ENCODE measurements around the gene ATP6V1A.
A peak's percentile ranks its signal among the peaks of the same experiment; 100 is the strongest.

The ATP6V1A gene

DNA sequence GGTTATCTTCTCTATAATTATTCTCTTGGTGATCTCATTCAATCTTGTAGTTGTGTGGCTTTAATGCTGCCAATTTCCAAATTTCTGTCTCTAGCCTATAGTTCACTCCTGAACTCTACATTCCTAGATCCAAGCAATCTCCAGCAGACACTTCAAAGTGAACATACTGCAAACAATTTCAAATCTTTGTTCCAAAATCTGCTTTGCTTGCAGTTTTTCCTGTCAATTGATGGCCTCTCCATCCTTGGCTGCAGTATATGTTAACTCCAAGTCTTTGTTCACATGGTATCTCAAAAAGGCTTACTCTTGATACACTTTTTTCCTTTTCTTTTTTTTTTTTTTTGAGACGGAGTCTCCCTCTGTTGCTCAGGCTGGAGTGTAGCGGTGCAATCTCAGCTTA lies 18.2 kb upstream of the ATP6V1A start:
- Histone ChIP-seq H3K27me3 (ENCODE audit: insufficient read depth, low read length) (no peaks in the 10 kb centered on the region), H3K9ac (ENCODE audit: low read depth, low read length) (no peak overlapping the region), H3K4me3 (ENCODE audit: low read length) (no peak overlapping the region), H3K4me1 (ENCODE audit: insufficient read depth, low read length) (peaks cover 7% of the 10 kb centered on the region), H3K27ac (ENCODE audit: low read length) (no peak overlapping the region), H3K36me3 (ENCODE audit: insufficient read depth, low read depth, low read length) (peaks cover 33% of the 10 kb centered on the region), H3K9me3 (ENCODE audit: insufficient read depth, low read depth, low read length) (no peaks in the 10 kb centered on the region)

DNA sequence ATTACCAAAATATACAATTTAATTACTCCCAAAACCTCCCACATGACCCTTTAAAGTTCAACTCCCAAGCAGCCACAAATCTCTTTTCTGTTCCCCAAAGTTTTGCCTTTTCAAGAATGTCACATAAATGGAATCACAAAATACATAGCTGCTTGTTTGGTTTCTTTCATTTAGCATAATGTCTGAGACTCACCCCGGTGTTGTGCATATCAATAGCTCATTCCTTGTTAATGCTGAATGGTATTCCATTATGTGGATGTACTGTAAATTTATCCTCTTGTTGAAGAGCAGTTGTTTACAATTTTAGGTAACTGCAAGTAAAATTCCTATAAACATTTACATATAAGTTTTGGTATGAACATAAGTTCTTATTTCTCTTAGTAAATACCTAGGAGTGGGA lies 16.3 kb upstream of the ATP6V1A start:
- Histone ChIP-seq H3K27me3 (ENCODE audit: insufficient read depth, low read length) (no peaks in the 10 kb centered on the region), H3K9me3 (ENCODE audit: insufficient read depth, low read depth, low read length) (no peaks in the 10 kb centered on the region), H3K4me3 (ENCODE audit: low read length) (no peak overlapping the region), H3K9ac (ENCODE audit: low read depth, low read length) (no peak overlapping the region), H3K4me1 (ENCODE audit: insufficient read depth, low read length) (peaks cover 7% of the 10 kb centered on the region), H3K27ac (ENCODE audit: low read length) (no peak overlapping the region), H3K36me3 (ENCODE audit: insufficient read depth, low read depth, low read length) (peaks cover 18% of the 10 kb centered on the region)

DNA sequence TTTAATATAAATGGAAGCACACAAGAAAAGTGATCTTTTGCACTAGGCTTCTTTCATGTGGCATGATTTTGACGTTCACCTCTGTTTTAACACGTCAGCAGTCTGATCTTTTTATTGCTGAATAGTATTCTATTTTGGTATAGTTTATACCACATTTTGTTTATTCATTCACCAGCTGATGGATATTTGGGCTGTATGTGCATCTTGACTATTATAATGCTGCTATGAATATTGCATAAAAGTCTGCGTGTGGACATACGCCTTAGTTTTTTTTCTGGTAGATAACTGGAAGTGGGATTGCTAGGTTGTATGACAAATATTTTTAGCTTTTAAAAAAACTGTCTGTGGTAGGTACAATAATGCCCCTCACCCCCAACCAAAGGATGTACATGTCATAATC lies 15.1 kb upstream of the ATP6V1A start:
- peaks cover 11% of the 10 kb centered on the region for H3K4me1 ChIP-seq (ENCODE audit: insufficient read depth, low read length)
- no peaks in the 10 kb centered on the region for H3K9me3 ChIP-seq (ENCODE audit: insufficient read depth, low read depth, low read length)
- peaks cover 18% of the 10 kb centered on the region for H3K36me3 ChIP-seq (ENCODE audit: insufficient read depth, low read depth, low read length)
- no peak overlapping the region for H3K4me3 ChIP-seq (ENCODE audit: low read length)
- no peak overlapping the region for H3K9ac ChIP-seq (ENCODE audit: low read depth, low read length)
- H3K27me3 ChIP-seq (ENCODE audit: insufficient read depth, low read length), result no peaks in the 10 kb centered on the region
- no peak overlapping the region for H3K27ac ChIP-seq (ENCODE audit: low read length)

DNA sequence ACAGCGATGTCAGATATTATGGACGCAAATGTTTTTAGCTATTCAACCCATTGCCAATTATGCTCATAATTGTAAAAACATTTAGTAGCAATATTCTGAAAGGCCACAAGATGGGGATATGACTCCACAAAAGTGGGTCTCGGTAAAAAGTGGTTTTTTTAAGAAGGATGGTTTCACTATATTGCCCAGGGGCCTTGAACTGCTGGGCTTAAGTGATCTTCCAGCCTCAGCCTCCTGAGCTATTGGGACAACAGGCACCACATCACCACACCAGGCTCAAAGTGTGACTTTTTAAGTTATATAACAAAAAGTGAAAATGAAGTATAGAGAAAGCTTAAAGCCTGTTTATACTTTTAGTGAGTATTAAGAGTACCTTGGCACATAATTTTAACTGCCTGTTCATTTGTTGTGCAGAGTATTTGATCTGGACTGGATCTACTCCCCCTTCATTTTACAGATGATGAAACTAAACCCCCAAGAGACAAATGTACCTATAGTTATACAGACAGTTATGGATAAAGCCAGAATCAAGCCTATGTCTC lies 10.2 kb upstream of the ATP6V1A start:
- peaks cover 11% of the 10 kb centered on the region for H3K36me3 ChIP-seq (ENCODE audit: insufficient read depth, low read depth, low read length)
- no peak overlapping the region for H3K27ac ChIP-seq (ENCODE audit: low read length)
- no peaks in the 10 kb centered on the region for H3K27me3 ChIP-seq (ENCODE audit: insufficient read depth, low read length)
- no peaks in the 10 kb centered on the region for H3K9me3 ChIP-seq (ENCODE audit: insufficient read depth, low read depth, low read length)
- no peak overlapping the region for H3K4me3 ChIP-seq (ENCODE audit: low read length)
- no peak overlapping the region for H3K9ac ChIP-seq (ENCODE audit: low read depth, low read length)
- H3K4me1 ChIP-seq (ENCODE audit: insufficient read depth, low read length), result peaks cover 22% of the 10 kb centered on the region; the same call in 1 of the 2 replicates

DNA sequence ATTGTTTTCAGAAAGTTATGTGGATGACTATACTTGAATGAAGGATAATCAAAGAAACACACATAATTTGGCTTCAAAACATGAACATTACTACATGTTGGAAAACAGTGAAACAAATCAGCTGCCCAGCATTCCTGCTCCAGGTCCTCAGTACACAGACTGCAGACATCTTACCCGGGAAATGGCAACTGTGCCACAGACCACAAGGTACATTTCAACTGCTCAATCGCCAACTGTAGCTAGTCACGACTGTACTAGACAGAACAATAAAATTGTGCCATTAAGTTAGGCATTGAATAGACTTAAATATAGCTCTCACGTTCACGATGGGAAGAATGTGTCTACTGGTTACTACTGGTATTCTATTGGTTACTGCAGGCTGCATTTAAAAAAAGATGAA lies 5.7 kb upstream of the ATP6V1A start:
- Histone ChIP-seq H3K9ac (ENCODE audit: low read depth, low read length) (no peak overlapping the region), H3K4me3 (ENCODE audit: low read length) (no peak overlapping the region), H3K27me3 (ENCODE audit: insufficient read depth, low read length) (no peaks in the 10 kb centered on the region), H3K9me3 (ENCODE audit: insufficient read depth, low read depth, low read length) (no peaks in the 10 kb centered on the region), H3K36me3 (ENCODE audit: insufficient read depth, low read depth, low read length) (0 out of 2 replicates have a peak, but pooled peaks cover 8% of the 10 kb centered on the region), H3K4me1 (ENCODE audit: insufficient read depth, low read length) (peaks cover 25% of the 10 kb centered on the region; the same call in 1 of the 2 replicates), H3K27ac (ENCODE audit: low read length) (no peak overlapping the region)

DNA sequence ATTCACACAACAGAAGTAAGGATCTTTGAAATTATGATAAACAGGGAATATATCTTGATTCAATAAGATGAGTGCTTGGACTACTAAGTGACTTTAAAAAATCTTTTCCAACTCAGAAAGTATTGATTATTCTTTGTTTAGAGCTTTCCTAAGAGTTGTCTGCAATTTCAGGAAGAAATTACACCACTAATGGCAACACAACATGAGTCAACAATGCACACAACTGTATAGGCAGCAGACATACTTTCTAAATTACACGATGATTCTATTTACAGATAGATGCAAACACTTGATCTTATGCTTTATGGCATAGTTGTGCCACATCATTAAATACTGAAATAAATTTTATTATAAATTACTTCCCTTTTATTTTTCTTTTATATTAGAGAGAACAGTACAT lies 5.2 kb upstream of the ATP6V1A start:
- H3K36me3 ChIP-seq (ENCODE audit: insufficient read depth, low read depth, low read length), result 0 out of 2 replicates have a peak, but pooled peaks cover 8% of the 10 kb centered on the region
- peaks cover 22% of the 10 kb centered on the region; the same call in 1 of the 2 replicates for H3K4me1 ChIP-seq (ENCODE audit: insufficient read depth, low read length)
- no peak overlapping the region for H3K9ac ChIP-seq (ENCODE audit: low read depth, low read length)
- no peaks in the 10 kb centered on the region for H3K9me3 ChIP-seq (ENCODE audit: insufficient read depth, low read depth, low read length)
- H3K27ac ChIP-seq (ENCODE audit: low read length), result no peak overlapping the region
- no peaks in the 10 kb centered on the region for H3K27me3 ChIP-seq (ENCODE audit: insufficient read depth, low read length)
- no peak overlapping the region for H3K4me3 ChIP-seq (ENCODE audit: low read length)

DNA sequence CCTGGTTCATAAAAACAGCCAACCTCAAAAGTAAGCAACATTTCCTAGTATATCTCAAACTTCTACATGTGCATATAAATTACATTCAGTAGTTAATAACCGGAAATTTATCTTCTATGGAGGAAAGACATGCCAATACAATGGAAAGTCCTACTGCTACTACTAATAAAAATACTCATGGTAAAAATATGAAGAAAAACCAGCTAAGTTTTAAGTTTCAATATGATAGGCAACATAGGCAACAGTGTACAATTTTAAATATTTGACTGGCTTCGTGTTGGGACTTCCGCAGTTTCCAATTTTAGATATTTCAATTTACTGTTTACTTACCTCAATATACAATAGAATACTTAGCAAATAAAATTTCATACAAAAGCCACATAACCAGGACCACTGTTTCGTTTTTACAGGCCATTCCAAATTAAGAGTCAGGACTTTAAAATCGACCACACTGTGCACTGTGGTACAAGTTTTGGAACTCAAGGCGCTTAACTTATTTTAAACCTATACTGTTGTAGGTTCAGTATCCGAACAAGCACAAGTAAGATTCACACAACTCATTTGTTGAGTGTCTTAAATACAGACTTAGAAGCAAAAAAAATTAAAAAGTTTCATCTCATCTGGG lies 3.7 kb upstream of the ATP6V1A start:
- Histone ChIP-seq H3K9ac (ENCODE audit: low read depth, low read length) (no peak overlapping the region), H3K4me3 (ENCODE audit: low read length) (peak overlapping the region; percentile 88), H3K27me3 (ENCODE audit: insufficient read depth, low read length) (no peaks in the 10 kb centered on the region), H3K9me3 (ENCODE audit: insufficient read depth, low read depth, low read length) (no peaks in the 10 kb centered on the region), H3K4me1 (ENCODE audit: insufficient read depth, low read length) (peaks cover 16% of the 10 kb centered on the region; the same call in 1 of the 2 replicates), H3K36me3 (ENCODE audit: insufficient read depth, low read depth, low read length) (0 out of 2 replicates have a peak, but pooled peaks cover 8% of the 10 kb centered on the region), H3K27ac (ENCODE audit: low read length) (no peak overlapping the region)

DNA sequence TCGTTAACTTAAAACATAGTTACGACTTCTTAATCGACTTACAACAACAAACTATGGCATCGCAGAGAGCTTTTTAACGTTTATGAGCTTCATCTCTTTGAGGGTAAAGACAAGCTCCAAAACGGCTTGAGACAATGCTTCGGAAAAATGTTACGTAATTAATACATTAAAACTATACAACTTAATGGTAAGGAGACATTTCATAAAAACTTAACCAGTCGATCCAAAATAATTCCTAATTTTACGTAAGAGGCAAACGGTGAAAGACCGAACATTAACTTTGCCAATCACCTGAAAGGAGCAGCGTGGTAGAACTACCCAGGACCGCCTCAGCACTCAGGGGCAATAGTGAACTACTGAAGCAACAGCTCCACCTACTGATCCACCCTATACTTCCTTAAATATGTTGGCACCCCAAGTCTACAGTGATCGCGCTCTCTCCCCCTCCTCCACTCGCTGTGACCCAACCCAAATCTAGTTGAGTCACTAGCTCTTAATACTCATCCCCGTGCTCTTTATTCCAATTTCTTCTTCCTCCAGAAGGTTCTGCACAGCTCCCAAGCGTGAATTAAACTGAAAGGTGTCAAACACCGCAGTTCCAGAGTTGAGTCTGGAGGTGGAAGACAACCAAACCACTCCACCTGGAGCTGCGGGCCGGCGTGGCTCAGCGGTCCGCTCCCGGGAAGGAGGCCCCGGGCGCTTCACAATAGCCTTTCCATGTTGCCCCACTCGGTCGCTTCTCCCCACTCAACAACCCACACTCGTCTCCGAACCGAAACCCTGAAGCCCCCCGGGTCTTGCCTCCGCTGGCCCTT lies 1.7 kb upstream of the ATP6V1A start:
- Histone ChIP-seq H3K9me3 (ENCODE audit: insufficient read depth, low read depth, low read length) (no peaks in the 10 kb centered on the region), H3K9ac (ENCODE audit: low read depth, low read length) (peak overlapping the region; percentile 99), H3K36me3 (ENCODE audit: insufficient read depth, low read depth, low read length) (0 out of 2 replicates have a peak, but pooled peaks cover 8% of the 10 kb centered on the region), H3K27ac (ENCODE audit: low read length) (peak overlapping the region; percentile 58), H3K4me1 (ENCODE audit: insufficient read depth, low read length) (peaks cover 14% of the 10 kb centered on the region; the same call in 1 of the 2 replicates), H3K4me3 (ENCODE audit: low read length) (peak overlapping the region; percentile 88), H3K27me3 (ENCODE audit: insufficient read depth, low read length) (no peaks in the 10 kb centered on the region)

DNA sequence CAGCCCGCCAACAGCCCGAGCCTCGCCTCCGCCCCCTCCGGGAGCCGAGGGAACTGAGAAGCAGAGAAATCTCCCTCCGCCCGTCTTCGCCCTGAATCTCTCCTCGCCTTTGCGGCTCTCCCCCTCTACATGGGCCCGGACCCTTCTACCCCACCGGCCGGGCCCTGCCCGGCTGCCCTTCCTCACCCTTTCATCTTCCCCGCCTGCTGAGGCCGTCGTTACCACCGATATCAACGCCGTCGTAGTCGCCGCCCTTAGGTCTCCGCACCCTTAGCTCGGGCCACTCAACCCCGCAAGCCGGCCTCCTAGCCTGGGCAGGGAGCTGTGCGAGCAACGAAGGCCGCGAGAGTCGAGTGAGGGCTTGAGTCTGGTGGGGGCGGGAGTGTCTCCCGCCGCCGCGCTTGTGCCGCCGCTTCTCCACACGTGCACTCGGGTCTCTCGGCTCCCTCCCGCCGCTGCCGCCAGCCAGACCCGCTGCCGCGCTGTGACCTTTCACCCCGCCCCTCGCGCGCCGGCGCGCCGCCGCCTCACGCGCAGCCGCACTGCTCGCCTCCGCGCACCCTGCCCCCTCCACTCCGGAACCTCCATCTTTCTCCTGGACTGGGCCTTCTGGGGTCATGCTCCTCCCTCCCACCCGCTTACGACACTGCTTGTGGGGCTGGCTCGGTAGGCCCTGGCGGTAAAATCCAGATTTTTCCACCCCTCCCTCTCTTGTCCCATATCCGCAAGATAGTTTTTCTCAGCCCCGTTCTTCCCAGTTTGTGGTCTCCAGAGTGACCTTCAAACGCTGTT lies 883 bp upstream of the ATP6V1A start, which contains the start of gene NAA50:
TSS of gene NAA50 (minus strand) at position 494 of the 792 bp plus-strand sequence. CDS start at position 194, 300 bp downstream.
- Histone ChIP-seq H3K36me3 (ENCODE audit: insufficient read depth, low read depth, low read length) (0 out of 2 replicates have a peak, but pooled peaks cover 6% of the 10 kb centered on the region), H3K4me3 (ENCODE audit: low read length) (peak within 1 kb of the TSS; percentile 88), H3K27me3 (ENCODE audit: insufficient read depth, low read length) (no peaks in the 10 kb centered on the region), H3K9me3 (ENCODE audit: insufficient read depth, low read depth, low read length) (no peaks in the 10 kb centered on the region), H3K4me1 (ENCODE audit: insufficient read depth, low read length) (peaks cover 10% of the 10 kb centered on the region; the same call in 1 of the 2 replicates), H3K9ac (ENCODE audit: low read depth, low read length) (peak within 1 kb of the TSS; percentile 99), H3K27ac (ENCODE audit: low read length) (peak within 1 kb of the TSS; percentile 100)

DNA sequence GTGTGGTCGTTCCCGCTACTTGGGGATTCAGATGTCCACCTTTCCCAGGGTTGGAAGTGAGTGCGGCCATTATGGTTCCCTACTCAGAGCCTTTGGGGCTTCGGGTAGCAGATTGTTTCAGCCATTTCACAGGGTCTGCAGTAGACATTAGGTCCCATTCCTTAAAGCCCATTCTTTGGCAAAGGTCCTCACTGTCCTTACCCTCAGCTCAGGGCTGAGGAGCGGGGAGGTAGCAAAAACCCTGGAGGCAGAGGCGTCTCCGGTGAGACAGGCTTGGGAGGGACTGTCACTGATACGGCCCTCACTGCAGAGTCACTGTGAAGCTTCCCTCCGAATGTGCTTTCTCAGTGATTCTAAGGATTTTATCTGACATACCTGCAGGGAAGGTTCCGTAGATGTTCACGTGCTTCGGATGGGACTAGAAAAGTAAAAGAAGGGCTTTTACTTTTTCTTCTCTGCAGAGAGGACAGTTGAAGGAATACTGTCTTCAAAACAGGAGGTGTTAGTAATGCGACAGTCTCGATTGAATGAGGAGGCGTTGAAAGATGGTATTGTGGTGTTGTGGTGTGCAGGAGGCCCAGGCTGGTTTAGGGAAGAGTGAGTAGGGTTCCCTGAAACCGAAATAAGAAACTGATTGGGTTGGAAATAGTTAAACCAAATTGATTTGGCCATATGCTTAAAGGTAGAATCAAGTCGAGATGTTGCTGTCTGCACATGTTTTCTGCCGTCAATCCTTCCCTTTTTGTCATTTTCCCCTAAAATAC lies 630 bp downstream of the ATP6V1A start:
- Histone ChIP-seq H3K36me3 (ENCODE audit: insufficient read depth, low read depth, low read length) (no peaks in the 10 kb centered on the region), H3K4me1 (ENCODE audit: insufficient read depth, low read length) (peaks cover 7% of the 10 kb centered on the region; the same call in 1 of the 2 replicates), H3K4me3 (ENCODE audit: low read length) (peak overlapping the region; percentile 88), H3K9me3 (ENCODE audit: insufficient read depth, low read depth, low read length) (no peaks in the 10 kb centered on the region), H3K27ac (ENCODE audit: low read length) (peak overlapping the region; percentile 26), H3K27me3 (ENCODE audit: insufficient read depth, low read length) (no peaks in the 10 kb centered on the region), H3K9ac (ENCODE audit: low read depth, low read length) (peak overlapping the region; percentile 85)

Data from iPS-20b (cell line).